Measurements from ENCODE around the gene LEF1.

LEF1 gene

DNA sequence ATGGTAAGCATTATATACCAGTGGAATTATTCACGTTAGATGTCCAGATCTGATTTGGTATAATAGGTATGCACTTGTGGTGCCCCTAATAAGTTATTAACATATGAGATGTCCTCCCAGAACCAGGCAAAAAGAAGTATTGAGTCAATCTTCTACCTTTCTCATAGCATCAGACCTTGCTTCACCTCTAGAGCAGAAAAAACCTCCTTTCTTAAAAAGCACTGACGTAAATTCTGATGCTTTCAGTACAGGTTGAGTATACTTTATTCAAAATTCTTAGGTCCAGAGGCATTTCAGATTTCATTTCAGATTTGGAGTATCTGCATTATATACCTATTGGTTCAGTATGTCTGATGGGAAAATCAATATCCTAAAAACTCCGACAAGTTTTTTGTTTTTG, 22.4 kb downstream of the LEF1 start:
- DNase-seq, result no peak

DNA sequence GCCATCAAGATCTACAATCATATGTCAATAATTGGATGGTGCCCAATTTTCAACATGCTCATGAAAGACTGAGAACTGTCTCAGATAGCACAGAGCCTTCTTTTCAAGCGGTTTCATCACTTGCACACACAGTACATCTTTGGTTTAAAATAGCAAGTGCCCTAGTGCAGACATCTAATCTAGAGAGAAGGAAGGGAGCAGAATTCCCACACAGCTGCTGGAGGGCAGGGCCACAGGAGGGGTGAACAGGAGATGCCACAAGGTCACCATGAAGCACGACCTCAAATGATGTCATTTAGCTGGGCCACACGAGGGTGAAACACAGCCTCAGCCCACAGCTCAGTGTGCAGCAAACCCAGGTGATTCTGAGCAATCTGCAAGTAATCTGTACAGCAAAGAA, 24.3 kb downstream of the LEF1 start:
- DNase-seq, result no peak

DNA sequence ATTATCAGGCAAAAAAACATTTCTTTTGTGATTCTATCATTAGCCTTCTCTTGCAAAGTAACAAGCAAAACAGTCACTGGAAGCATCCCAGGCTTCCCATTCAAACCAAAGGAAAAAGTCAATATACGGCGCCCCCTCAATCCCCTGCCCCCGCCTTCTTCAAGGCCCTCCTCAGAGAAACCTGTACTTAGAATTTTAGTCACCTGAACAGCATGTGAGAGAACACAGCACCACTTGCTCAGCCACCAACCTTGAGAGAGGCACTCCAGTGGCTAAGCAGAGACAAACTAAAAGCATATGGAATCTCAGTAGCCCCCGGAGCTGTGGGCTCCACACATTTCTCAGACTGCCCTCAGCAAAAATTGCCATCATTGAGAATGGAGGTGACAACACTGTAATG, 25.2 kb downstream of the LEF1 start:
- no peak for DNase-seq

DNA sequence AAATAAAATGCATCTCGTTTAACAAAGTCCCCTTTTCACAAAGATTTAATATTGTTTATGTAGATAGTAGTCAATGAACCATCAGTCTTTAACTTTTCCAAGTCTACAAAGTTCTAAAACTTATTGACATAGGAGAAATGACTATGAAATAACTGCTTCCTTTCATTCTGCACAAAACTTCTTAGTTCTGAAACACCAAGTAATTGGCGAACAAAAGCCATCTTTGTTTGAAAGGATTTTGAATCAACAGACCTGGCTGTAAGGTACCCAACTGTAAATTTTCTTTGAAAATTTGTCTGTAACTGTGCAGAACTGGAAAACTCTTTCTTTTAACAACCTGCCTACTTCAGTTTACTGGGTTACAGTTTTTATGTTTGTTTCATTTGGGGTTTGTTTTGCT, 25.9 kb downstream of the LEF1 start:
- DNase-seq, result no peak

DNA sequence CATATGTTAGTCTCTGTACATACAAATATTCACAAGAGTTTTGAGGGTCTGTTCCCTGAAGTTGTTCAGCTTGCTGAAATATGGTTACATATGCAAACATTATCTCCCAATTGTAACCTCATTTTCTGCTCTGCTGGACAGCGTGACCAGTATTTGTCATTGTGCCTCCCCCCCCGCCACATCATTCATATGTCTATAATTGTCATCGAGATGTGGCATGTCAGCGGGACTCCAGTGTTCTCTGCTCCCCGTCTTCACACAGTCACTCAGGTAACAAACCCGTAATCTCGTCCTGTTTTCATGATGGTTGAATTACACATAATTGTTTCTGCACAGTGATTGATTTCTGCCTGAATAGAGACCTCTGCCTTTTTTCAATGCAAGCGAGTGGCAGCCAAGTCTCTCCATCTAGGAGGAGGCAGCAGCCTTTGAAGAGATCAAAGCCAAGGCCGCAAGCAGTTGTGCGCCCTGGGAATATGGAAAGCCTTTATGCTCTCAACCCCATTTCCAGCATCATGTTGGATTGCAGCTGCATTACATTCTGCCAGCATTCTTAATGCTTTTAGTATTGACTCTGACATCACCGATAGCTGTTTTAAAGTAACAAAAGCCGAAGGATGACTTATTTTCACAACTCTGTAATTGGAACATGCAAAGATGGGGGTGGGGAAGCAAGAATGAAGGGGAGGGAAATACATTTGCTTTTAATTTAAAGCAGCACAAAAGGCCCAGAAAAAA, 27.4 kb downstream of the LEF1 start:
- DNase-seq, result peak; percentile 95

DNA sequence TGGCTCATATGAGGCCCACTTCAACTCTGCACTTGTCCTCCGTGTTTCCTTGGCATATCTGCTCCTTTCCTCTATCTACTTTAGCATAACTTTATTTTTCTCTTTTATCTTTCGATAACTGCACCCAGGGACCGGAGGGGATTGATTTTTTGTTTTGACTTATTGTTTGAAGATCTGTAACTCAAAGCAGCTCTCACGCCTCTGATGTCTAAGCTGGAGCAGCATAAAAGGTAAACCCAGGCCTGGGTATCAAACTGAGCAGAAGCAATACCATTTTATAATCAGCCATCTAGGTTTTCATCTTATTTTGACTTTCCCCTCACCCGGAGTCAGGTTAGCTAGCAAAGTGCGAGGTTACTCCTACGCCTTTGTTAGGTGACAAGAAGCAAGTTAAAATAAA, 28.4 kb downstream of the LEF1 start:
- no peak for DNase-seq

DNA sequence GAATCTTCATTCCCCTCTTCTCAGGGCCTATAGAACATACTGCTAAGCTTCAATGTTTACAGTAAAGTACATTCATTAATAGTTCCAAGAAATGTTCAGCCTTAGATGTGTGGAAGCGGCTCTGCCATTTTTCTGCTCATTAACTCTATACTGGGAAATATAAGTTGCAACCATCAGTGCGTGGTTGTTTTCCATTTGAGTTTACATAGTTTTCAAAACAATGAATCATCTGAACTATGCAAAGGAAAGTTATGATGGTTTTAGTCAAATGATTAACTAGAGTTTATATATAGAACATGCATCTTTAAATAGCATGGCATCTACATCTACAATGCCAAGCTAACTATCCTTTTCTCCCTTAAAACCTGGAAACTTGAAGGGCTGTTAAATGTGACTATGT, 29.6 kb downstream of the LEF1 start:
- DNase-seq, result no peak

DNA sequence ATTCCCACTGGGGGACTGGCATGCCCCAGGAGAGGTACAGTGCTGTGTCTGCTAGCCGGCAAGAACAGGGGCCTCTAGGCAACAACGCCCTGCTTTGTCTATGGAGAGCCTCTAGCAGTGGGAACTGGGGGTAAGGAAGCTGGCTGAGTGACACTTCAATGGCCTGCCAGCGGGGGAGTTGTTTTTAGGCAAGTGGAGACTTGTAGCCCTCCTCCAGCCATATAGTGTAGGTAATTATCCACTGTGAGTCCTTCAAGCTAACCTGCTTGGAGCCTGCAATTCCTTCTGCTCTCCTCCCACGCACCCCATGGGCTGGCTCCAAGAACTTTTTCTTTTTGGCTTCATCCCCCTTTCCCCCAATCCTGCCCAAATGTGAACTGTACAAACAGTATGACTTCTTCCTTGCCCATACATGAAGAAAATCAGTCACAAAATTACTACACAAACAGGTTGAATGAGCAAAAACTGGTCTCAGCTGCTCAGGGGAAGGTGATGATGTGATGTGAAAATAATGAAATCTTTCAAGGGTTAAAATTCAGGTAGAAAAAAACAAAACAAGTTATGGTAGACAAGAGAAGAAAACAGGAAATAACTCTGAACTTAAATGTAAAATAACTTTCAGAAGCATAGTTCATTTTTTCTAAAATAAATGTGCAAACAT, 33.1 kb downstream of the LEF1 start:
- DNase-seq, result peak; percentile 88

DNA sequence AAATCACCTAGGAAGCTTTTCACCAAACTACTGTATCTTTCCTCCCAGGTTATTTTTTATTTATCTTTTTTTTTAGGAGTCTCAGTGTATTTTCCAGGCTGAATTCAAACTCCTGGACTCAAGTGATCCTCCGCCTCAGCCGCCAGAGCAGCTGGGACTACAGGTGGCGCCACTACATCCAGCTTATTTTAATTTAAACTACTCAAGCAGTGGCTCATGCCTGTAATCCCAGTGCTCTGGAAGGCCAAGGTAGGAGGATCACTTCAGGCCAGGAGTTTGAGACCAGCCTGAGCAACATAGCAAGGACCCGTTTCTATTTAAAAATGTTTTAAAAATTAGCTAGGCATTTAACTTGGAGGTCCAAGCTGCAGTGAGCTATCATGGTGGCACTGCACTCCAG, 37.8 kb downstream of the LEF1 start:
- no peak for DNase-seq

DNA sequence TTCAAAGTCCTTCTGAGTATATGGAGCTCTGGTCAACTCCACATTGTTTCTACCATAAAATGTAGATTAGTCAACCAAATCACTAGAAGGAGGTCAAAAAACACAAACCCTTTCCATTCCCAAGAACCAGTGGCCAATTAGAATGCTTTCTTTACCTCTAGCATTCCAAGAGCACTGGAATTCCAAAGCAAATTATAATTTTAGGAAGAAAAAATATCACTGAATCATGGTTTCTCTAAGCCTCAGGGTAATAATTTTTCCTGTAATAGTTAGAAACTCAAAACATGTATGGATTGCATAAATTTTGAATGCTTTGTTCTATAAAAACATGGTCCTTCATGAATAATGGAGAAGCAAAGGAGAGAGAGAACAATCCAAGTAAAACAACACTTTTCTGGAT, 39.5 kb downstream of the LEF1 start:
- DNase-seq, result no peak

DNA sequence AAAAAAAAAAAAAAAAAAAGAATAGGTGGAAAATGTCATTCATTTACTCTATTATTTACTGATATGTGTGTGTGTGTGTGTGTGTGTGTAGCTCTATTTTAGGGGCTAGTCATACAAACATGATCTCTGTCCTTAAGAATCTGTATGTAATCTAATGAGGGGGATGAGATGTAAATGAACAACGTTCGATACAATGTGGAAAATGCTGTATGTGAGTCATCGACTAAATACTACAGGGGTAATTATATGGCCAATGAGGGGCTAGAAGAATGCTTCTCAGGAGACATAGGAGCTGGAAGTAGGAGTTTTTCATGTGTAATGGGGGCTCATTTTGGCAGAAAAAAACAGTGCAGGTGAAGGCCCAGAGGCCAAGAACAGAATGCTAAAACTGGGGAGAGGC, 41.9 kb downstream of the LEF1 start:
- DNase-seq, result no peak

DNA sequence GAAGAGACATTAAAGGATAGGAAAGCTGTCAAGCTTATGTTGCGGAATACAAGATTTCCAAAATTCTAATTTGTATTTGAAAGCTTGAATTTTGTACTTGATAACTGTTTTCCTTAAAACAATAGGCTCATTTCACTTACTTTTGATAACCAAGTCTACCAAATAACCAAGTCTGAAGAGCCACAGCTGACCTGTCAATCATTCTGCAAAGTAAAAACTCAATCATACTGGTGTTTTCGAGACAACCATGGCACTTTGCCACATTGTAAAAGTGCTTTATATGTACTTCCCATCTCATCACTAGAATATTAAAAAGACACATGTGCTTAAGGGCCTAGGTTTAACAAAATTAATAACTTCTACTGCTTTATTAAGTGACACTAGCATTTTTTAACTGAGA, 47.9 kb downstream of the LEF1 start:
- no peak for DNase-seq

DNA sequence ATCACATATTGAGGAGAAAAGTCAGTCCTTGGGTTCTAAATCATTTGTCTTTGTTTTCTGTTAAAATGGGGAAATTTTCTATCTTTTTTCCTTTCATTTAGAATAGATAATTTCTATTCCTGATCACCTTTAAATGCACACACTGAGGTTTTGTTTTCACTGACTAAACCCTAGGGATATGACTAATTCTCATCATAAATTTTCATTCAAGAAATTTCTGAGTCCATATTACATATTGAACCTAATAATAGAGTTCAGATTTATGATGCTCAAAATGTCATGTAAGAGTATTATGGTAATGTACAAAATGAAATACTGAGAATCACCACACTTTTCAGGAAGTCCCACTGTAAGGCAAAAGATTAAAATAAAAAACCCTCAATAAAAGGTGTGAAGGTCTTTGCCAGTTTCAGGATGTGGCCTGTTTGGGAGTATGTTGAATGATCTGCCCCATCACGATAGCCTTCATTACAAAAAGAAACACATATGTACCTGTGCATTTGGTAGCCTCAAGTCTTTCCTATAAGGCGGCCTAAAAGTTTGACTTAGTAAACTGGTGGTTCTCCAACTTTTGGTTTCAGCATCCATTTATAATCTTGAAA, 49.4 kb downstream of the LEF1 start:
- DNase-seq, result no peak

DNA sequence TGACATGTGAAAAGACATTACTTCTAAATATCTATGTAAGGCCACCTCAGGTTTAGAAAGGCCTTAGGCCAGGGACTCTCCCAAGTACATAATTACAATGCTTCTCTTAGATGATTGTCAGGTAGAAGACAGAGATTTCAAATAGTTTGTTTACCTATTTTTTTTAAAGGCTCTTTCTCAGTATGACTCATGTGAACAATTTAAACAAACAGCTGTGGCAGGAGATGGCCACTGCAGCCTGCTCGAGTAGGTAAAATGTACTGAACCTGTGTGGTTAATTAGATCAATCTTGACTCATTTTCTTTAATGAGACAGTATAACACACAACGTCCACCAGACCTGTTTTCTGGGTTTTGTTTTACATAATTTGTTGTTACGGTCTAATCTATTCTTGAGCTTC, 50.2 kb downstream of the LEF1 start:
- peak; percentile 90 for DNase-seq

DNA sequence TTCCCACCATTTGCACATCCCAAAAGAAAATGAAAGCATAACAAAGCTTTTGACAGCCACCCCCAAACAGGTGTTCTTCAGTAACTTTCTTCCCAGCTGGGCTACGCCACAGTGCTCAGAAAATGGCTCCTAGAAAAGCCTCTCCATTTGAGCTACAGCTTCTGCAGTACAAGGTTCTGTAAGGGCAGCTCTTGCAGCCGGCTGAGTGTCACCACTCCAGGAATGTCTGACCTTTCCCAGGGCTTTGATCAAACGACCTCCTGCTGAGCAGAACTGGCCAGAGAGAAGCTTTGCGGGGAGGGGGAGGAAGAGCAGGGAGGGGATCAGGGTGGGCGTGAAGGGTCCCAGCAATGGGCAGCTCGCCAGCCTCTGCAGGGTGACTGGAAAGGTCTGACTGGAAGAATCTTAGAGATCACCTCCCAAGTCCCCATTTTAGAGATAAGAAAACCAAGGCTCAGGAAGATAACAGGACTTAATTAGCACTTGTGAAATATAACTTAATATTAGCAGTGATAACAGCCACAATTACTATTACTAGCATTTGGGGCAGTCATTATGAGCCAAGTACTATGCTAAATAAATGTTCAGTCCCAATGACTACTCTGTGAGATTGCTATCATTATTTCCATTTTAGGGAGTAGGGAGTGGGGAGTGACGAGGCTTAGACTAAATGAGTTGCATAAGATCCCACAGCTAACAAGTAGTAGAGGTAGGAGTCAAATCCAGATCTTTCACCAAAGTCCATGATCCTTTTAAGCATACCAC, 51.1 kb downstream of the LEF1 start:
- DNase-seq, result no peak

DNA sequence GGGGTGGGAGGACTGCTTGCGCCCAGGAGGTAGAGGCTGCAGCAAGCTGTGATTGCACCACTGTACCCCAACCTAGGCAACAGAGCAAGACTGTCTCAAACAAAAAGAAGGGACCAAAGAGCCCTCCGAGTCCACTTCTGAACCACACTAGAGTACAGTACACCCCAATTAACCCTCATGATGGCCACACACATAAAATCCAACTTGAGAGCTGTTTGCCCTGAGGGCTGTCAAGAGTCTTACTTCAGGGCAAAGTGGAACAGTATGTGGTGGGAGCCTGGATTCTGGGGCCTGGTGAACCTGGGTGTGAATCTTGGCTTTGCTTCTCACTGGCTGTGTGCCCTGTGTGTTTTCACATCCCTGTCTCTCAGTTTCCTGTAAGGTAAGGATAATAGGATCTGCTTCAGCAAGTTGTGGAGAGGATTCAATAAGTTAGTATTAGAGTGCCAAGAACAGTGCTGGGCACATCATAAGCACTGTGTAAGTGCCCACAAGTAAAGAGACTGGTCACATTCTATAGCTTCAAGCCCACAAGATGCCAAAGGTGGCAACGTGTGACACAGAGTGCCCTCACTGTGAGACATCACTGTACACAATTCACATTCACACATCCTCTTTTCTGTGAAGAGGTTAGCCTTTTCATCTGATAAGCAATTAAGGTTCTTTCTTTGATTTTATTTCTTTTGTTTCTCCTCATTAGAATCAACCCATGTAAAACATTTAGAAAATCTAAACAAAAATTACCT, 52.1 kb downstream of the LEF1 start:
- DNase-seq, result no peak

DNA sequence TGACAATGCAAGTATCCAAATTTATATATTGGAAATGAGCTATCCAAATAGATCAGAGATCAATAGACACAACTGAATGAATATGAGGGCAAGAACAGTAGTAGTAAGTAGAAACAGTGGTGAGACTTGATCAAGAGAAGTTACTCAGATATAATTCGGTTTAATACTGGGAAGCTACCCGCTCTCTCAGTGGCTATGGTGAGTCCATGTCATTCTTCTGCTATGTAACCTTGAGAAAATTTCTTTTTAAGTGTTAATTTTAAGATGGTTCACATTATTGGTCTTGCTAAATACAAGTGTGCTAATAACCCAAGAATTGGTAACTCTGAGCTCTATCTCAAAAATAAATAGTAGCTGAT, 53.6 kb downstream of the LEF1 start:
- DNase-seq, result no peak

DNA sequence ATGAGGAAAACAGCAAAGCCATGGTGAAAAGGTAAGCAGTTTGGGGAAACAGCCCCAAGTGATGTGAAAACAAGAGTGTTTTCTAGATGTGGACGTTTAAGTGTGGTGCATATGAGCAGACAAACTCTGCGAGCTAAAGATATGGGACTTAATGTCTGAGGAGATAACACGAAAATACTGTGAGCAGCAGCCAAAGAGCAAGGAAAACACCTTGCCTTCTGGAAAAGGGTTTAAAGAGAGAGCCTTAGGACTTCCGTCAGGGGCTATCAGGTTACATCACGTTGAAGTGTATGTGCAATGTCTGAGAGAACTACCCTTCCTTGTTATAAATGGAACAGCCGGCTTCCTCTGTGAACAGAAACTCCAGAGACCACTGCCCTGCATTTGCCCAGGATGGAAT, 54.2 kb downstream of the LEF1 start:
- no peak for DNase-seq

DNA sequence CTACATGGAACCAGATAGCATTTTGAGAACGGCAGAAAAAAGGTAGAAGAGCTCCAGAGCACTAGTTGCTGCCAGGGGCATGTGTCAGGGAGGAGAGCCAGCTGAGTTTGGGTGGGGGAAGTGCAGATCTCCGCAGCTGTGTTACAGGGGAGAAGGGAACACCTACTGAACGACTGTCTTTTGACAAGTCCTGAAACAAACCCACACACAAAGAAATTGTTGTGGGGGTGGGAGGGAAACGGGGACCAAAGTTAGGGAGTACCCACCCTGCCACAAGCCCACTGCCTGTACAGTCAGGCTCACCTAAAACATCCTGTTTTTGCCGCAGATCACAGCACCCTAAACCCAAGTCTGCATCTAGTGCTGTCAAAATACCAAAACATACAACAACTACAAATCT, 55.5 kb downstream of the LEF1 start:
- DNase-seq, result no peak

DNA sequence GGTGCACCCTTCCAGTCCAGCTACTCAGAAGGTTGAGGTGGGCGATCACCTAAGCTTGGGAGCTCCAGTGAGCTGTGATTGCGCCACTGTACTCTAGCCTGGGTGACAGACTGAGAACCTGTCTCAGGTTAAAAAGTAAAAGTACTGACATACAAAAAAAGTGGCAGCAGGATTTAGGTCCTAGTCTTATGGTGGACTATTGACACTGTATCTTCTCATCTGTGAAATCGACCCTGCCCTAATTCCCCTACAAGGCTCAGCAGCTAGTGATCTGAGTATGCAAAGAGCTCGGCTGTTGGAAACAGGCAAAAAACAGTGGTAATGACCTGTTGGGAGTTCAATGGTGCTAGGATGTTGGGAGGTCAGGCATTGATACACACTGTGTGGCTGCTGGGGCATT, 57.0 kb downstream of the LEF1 start:
- no peak for DNase-seq

DNA sequence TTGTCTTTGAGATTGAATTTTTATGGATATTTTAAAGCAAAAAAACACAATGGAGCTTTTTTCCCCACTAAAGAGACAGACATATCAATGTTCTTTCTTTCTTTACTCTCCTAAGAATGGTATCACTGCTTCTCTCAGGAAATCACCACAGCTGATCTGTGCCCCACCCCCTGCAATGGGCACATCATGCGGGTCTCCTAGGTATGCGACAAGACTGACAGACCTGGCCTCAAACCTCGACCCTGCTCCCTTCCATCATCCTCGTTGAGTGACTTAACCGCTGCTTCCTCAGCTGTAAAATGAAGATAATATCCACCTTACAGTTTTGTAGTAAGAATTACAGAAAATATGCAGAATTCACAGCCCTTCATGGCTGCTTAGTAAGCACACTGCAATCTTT, 58.3 kb downstream of the LEF1 start:
- no peak for DNase-seq

DNA sequence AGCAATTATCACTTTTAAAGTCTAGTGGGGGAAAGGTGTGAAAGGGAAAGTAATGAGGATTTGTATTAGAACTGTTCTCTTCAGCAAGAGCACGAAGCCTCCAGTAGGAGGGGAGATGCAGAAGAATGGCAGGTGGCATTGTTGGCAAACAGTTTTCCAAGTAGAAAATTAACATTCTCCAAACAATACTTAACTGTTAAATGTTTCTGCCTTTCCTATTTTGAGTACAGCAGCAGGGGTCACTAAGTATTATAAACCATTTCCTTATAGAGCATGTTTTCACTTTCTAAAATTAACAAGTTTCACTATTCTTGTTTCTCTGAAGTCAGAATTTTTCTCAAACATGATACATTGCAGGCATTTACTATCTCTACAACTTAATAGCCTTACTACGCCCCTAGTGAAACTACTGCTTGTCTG, 58.7 kb downstream of the LEF1 start:
- DNase-seq, result no peak

DNA sequence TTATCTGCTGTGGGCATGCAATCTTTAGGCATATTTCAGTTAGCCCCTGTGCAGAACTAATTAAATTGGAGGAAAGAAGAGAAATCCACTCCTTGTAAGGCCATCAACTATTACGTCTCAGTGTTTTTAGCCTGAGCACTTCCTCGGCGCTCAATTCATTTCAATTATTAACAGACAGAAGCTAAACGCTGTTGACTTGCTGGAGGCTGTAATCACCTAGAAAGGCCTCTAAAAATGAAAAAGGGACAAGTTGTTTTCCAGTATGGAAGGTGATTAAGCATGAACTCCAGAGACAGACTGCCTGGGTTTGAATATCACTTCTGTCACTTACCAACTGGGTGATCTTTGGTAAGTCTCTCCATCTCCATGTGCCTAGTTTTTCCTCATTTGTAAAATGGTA, 59.6 kb downstream of the LEF1 start:
- DNase-seq, result no peak
